GF-D8 (cell line): ENCODE measurements around the gene SNF8.
"Not testable (repeated sequence)": the region's sequence is repeated elsewhere in the genome, so short reads cannot be mapped to it uniquely, and the experiment has no call there.

ENCODE experiments used
- DNase-seq: peaks from one replicate; lab custom pipeline; 2025; lab: John Stamatoyannopoulos, UW

SNF8 gene

GRCh38 chr17:48944515-48945260 lies at the start of gene SNF8:
SNF8 (minus strand) TSS chr17:48944842; CDS start chr17:48944734, 108 bp downstream.
- peak; percentile 62 for DNase-seq

- no peak for DNase-seq
Observed at GRCh38 chr17:48993951-48994350, 49.3 kb upstream of the SNF8 start.

GRCh38 chr17:48993305-48993704 lies 48.7 kb upstream of the SNF8 start:
- DNase-seq: no peak

DNA sequence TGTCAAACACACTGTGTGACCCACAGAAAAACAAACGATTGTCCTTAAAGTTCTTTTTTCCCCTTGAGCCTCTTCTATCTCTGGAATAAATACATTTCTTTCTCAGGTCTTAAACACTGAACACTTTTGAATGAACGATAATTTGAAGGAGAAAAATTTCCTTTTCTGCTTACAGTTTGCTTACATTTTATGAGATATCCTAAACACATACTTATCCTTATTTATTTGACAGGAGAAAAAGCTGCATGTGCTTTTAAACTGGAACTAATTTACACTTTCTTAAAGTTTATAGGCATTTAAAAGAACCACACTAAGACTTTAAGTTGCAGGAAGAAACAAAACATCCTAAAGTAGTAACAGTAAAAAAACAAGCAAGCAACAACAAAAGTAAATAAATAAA lies 47.8 kb upstream of the SNF8 start:
- DNase-seq: no peak

GRCh38 chr17:48990882-48991357 lies 46.3 kb upstream of the SNF8 start:
- no peak for DNase-seq

DNA sequence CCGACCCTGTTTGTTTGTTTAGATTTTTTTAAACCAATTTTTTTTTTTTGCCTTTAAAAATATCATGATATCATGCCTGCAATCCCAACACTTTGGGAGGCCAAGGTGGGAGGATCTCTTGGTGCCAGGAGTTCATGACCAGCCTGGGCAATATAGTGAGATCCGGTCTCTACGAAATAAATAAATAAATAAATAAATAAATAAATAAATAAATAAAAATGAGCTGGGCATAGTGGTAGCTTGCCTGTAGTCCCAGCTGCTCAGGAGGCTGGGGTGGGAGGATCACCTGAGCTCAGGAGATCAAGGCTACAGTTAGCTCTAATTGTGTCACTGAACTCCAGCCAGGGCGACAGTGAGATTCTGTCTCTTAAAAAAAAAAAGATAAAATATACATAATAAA lies 44.5 kb upstream of the SNF8 start:
- no peak for DNase-seq

GRCh38 chr17:48985436-48986245 lies 41.0 kb upstream of the SNF8 start:
- DNase-seq: no peak

DNA sequence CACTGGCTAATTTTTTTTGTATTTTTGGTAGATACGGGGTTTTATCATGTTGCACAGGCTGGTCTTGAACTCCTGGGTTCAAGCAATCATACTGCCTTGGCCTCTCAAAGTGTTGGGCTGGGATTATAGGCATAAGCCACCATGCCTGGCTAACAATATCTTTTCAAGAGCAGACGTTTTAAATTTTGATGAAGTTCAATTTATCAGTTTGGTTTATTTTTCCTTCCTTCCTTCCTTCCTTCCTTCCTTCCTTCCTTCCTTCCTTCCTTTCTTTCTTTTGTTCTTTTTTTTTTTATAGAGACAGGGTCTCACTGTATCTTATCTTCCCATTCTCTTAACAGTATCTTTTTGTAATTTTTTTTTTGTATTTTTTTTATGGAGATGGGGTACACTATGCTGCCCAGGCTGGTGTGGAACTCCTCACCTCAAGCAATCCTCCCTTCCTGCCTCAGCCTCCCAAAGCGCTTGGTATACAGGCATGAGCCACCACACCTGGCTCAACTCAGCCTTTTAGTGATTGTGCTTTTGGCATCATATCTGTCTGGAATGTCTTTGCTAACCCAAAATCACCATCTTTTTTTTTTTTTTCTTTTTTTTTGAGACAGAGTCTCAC lies 37.4 kb upstream of the SNF8 start:
- DNase-seq: no peak

DNA sequence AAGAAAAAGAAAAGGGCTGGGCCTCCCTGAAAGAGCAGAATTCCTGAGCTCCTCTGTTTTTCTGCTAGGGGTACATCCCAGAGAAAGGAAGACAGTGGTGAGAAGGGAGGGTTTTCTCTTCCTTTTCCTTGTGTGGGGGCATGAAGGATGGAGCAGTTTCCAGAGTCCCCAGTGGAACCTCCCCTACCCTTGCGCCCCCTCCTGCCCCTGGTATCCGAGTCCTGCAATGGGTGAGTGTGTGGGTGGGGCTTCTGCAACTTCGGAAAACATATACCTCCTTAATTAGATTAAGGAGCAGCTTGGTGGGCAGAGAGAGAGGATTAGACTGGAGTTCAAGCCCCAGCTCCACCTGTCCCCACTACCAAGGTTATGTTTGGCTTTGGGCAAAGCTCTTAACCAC lies 29.2 kb upstream of the SNF8 start:
- no peak for DNase-seq

- DNase-seq: no peak
Observed at GRCh38 chr17:48972749-48973097, 28.1 kb upstream of the SNF8 start.

GRCh38 chr17:48970865-48971687 lies 26.4 kb upstream of the SNF8 start:
- no peak for DNase-seq

DNA sequence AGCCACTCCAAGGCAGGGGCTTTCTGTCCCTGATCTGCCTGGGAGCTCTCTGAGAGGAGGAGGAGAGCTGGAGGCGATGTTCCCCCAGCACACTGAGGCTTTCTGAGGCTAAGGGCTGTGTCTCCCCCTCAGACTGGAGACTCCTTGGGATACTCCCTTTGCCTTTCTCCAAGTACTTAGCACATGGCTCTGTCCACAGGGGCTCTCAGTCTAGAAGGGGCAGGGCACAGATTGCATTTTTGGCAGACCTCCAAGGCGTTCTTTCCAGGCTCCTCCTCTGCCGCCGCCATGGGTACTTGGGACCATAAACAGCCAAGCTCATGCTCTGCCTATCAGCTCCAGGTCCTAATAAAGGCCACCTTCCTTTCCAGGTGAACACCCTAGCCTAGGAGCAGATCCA lies 25.6 kb upstream of the SNF8 start:
- no peak for DNase-seq

DNA sequence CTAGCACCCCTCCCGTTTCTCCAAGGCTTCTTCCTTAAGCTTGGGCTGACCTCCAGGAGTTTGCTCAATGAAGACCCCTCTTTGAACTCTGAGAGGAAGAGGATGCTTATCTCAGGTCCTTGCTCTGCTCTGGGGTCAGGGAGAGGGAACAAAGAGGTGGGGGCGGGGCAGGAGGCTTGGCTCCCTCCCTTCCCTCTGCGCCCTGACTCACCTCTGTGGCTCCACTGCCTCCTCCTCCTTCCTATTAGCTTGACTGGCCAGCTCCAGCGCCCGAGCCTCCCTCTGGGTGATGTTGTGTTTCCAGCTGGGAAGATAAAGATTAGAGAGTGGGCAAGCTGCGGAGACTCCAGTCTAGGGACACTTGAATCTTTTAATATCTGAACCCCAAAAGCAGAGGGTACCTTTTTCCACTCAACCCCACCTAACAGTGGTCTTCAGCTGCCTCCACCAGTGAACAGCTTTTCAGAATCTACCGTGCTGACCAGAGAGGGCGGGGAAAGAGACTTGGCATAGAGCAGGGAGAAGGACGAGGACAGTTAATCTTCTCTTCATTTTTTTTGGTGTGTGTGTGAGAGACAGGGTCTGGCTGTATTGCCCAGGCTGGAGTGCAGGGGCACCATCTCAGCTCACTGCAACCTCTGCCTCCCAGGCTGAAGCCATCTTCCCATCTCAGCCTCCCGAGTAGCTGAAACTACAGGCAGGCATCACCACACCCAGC lies 17.0 kb upstream of the SNF8 start:
- DNase-seq: no peak

DNA sequence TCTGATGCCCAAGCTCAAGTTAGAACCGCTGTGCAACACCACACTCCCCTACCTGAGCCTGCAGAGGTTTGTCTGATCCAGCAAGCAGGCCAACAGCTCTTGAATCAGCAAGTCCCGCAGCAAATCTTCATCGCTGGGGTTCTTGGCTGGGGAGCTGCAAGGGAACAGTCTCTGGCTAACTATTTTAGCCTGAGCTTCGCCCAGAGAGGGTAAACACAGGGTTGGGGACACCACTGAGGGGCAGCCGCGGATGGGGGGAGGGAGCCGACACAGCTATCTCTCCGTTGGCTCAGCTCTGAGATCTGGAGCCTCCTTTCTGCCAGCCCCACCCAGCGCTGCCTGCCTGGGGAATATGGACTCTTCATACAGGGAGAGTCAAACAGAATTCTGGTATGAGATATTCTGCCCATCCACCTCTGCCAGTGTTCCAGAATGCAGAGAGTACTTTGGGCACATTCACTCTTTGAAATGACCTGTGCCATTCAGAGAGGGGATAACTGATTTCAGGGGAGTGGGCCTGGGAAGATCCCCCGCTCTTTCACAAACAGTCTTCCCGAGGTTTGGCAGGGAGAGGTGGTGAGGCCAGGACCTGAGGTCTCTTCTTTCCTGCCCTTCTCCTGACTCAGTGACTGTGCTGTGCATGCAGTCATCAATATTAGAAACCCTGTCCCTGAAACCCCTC lies 16.3 kb upstream of the SNF8 start:
- no peak for DNase-seq

DNA sequence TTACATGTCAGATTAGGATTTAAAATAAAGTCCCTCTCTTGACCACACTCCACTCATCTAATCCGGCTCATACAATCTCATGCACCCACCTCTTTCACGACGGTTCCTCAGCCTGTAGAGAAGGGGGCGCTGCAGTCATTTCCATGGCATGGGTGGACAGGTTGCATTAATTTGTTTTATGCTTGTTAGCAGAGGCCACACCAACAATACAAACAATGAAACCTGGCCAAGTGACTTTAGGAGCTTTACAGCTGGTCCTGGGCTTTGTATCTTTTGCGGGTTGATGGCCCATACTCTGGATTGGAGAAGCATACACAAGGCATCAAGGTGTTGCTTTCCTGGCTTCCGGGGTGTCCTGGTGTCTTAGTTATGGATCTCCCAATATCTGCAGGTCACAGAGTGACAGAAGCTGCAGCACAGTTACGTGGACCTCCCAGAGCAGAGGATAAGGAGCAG lies 9.7 kb upstream of the SNF8 start:
- DNase-seq: no peak

DNA sequence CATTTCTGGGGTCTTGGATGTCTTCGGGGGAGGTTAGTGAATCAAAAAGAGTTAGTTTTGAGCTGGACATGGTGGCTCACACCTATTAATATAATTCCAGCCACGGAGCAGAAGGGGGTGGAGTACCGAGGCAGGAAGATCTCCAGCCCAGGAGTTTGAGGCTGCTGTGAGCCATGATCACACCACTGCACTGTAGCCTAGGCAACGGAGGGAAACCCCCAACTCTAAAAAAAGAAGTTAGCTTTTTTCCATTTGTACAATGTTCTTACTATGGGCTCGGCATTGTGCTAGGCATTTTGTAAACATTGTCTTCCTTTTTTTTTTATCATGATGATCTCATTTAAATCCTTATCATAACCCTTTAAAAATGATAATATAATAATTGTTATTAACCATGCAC lies 8.3 kb upstream of the SNF8 start:
- DNase-seq: no peak

DNA sequence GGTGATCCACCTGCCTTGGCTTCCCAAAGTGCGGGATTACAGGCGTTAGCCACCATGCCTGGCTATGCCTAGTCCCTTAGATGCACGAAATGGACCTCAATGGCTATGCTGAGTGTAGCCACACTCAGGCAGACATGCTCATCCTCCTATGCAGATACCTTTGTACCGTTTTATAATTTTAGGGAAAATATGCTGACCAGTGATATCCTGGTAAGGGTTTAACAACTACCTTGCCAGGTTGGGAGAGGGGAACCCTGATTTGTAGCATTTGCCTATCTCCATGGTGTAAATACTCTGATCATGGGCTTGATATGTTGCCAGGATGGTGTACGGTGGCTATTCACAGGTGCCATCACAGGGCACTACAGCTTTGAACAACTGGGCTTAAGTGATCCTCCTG lies 6.9 kb upstream of the SNF8 start:
- no peak for DNase-seq

DNA sequence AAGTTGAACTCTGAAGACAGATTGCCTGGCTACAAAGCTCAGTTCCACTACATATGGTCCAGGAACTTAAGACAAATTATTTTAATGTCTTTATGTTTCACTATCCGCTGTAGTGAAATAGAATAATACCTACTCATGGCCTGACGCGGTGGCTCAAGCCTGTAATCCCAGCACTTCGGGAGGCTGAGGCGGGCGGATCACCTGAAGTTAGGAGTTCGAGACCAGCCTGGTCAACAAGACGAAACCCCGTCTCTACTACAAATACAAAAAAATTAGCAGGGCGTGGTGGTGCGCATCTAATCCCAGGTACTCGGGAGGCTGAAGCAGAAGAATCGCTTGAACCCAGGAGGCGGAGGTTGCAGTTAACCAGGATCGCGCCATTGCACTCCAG lies 614 bp upstream of the SNF8 start:
- DNase-seq: not testable (repeated sequence)

DNA sequence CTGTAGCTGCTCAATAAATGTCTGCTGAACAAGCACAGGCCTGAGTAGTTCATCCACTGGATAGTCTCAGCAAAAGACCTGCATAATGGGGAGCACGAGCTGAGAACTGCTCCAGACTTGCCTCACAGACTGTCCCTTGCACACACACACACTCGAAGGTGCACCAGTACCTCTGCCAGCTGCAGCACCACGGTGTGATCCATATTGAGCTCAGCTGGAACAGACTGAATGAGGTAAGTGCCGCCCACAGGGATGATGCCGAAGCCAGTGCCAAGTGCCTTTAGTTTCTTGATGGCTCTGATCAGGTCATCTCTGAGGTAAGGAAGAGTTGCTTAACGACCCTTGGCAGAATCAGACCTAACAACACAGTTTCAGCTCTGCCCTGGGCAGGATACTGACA lies 11.6 kb downstream of the SNF8 start:
- no peak for DNase-seq

DNA sequence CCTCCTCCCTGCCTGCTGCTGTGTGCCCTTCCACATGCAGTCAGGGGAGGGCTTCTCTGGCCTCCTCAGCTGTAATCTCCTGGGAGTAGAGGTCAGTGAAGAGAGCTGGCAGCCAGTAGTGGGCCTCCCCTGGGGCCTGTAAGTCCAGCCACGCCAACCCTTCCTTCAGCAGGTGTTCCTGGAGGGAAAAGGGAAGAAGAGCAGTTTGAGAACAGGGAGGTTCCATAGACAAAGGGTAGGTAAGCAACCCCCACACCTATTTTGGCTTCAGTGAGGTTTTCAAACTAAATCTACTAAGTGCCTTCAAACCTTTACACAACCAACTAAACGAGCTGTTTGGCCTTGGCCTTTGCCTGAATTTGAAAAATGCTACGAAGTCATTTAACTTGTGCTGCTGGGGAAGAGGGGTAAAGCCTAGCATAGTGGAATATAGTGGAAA lies 14.2 kb downstream of the SNF8 start:
- DNase-seq: no peak

DNA sequence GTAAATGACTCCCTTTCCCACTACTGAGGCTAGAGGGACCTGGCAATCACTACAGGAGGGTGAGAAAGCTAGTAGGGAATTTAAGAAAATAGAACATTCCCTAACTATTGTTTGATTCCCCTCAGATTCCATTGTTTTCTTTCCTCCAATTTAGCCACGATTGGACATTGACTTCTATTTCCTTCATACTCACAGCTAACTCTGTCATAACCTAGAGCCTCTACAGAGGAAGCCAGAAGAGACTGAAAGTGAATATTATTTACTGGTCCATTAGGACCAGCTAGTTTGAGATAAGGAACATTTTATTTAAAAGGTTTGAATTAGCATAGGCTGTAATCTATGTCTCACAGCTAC lies 14.9 kb downstream of the SNF8 start:
- no peak for DNase-seq
